HPDE6-E6E7 (cell line): ENCODE results near the gene MAB21L3.
A peak's percentile ranks its signal among the peaks of the same experiment; 100 is the strongest.
"Not testable (repeated sequence)": the region's sequence is repeated elsewhere in the genome, so short reads cannot be mapped to it uniquely, and the experiment has no call there.

Experiments used
- DNase-seq: peaks from one replicate; pipeline ENCODE4 v3.0.0; 2011; ENCODE audit warnings: missing footprints; ENCODE audit errors: extremely low spot score

The MAB21L3 gene

GRCh38 chr1:116134476-116134773 lies 23.2 kb downstream of the MAB21L3 start:
- no peak for DNase-seq

- DNase-seq, result no peak
Measured at GRCh38 chr1:116138277-116138792, 27.1 kb downstream of the MAB21L3 start.

- no peak for DNase-seq
Measured at GRCh38 chr1:116139592-116140134, 28.5 kb downstream of the MAB21L3 start.

- no peak for DNase-seq
Measured at GRCh38 chr1:116144151-116144550, 33.0 kb downstream of the MAB21L3 start.

- DNase-seq, result not testable (repeated sequence)
Measured at GRCh38 chr1:116146447-116147113, 35.4 kb downstream of the MAB21L3 start.

GRCh38 chr1:116147114-116147510 lies 35.9 kb downstream of the MAB21L3 start:
- DNase-seq, result no peak

- DNase-seq, result no peak
Measured at GRCh38 chr1:116147972-116148371, 36.8 kb downstream of the MAB21L3 start.

- DNase-seq, result no peak
Measured at GRCh38 chr1:116148967-116149366, 37.8 kb downstream of the MAB21L3 start.

- DNase-seq, result no peak
Measured at GRCh38 chr1:116150368-116150767, 39.2 kb downstream of the MAB21L3 start.

- DNase-seq, result peak; percentile 79
Measured at GRCh38 chr1:116151739-116152576, 40.8 kb downstream of the MAB21L3 start.

- no peak for DNase-seq
Measured at GRCh38 chr1:116152577-116152943, 41.4 kb downstream of the MAB21L3 start.

- DNase-seq, result no peak
Measured at GRCh38 chr1:116152950-116153691, 41.9 kb downstream of the MAB21L3 start.

GRCh38 chr1:116153692-116154031 lies 42.5 kb downstream of the MAB21L3 start:
- no peak for DNase-seq

GRCh38 chr1:116154536-116154935 lies 43.3 kb downstream of the MAB21L3 start:
- no peak for DNase-seq

GRCh38 chr1:116157096-116157495 lies 45.9 kb downstream of the MAB21L3 start:
- no peak for DNase-seq

- DNase-seq, result no peak
Measured at GRCh38 chr1:116159177-116159576, 48.0 kb downstream of the MAB21L3 start.

- no peak for DNase-seq
Measured at GRCh38 chr1:116159611-116160010, 48.4 kb downstream of the MAB21L3 start.

- no peak for DNase-seq
Measured at GRCh38 chr1:116161390-116161789, 50.2 kb downstream of the MAB21L3 start.

GRCh38 chr1:116161877-116162390 lies 50.7 kb downstream of the MAB21L3 start:
- no peak for DNase-seq

GRCh38 chr1:116163533-116163932 lies 52.3 kb downstream of the MAB21L3 start:
- no peak for DNase-seq

- no peak for DNase-seq
Measured at GRCh38 chr1:116164150-116164549, 53.0 kb downstream of the MAB21L3 start.
